ENCODE data around the gene EFEMP2. TPM values are rescaled to one million over a fixed set of nuclear protein-coding genes. Genes with fewer than 3 reads are reported as not detected.

Gene EFEMP2
- total RNA-seq, result 69.9 and 112 TPM in 2 replicates

DNA sequence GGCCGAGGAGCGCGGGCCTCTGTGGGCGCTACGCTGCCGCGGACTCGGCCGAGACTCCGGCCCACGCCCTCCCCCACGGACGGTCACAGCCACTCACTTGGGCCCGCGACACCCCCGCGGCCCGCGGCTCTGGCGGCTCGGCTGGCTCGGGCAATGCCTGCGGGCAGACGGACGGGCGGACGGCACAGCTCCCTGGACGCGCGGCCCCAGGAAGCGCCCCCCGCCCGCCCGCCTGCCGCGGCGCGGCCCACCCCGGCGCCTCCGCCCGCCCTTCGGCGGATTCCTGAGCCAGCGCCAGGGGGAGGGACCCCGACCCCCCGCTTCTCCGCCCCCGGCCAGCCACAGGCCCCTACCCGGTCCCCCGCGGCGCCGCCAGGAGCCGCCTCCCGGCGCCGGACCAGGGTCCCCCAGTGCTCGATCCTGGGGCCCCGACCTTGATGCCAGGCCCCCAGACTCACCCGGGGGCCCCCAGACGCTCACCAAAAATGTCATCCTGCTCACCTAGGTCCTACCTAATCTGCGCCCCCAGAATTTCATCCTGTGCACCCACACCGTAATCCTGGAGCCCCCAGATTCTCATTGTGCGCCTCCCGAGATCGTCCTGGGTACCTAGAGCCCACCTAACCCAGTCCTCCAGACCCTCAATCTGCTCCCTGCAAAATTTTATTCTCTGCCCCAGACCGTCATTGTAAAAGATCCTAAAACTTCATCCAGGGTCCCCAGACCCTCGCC lies at the start of gene EFEMP2:
Gene EFEMP2, minus strand, starts transcription at position 215 of the 732 bp plus-strand sequence. CDS start 446 bp downstream, outside the sequence.

DNA sequence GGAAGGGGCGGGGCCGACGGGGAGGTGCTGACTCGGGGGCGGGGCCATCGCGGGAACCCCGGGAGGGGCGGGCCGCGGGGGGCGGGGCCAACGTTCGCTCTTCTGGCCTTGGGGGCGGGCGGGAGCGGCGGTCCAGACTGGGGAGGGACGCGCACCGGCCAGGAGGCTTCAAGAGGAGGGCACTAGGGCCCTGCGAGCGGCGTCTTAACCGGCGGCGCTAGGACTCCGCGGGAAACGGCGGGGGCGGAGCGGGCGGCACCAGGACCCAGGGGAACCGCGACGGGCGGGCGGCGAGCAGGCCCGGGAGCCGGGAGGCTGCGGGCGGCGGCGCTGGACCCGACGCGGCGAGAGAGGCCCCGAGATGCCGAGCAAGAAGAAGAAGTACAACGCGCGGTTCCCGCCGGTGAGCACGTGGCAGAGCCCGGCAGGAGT lies 46.6 kb upstream of the EFEMP2 start, which contains the start of gene DRAP1:
Gene DRAP1, plus strand, starts transcription at position 286 of the 432 bp plus-strand sequence. Its CDS starts 76 bp downstream, at position 362.

GRCh38 chr11:65918211-65919140 lies 45.9 kb upstream of the EFEMP2 start, which contains the start of gene C11orf68:
Gene C11orf68, minus strand, starts transcription at chr11:65919062. Its CDS starts 31 bp downstream, at chr11:65919031.

DNA sequence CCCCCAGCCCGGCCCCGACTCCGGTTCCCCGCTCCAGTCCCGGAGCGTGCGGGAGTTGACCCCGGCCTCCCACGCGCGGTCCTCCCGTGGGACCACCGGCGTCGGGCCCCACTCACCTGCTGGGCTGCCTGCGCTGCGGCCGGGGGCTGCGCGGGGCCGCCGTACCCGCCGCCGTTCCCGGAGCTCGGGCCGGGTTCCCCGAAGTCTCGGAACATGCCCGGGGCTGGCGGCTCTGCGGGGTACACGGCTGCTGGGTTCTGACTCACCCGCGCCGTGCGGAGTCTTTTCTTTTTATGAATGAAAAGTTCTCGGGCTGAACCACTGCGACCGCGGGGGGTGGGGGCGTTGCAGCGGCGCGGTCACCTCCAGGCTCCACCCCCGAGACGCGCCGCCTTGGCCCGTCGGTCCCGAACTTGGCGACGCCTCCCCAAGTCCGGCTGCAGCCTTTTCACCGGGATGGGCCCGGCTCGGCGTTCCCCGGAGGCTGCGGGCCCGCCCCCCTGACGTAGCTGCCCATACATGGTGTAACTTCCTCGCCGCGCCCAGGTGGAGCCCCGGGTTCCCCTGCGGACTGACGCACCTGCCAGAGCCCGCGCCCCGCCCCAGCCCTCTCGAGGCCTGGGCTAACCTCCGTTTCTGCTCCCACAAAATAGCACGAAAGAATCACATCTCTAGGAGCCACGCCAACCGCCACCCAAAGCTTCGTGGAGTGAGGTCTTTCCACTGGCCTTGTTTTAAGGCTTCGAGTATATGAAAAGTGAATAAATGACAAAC lies 27.7 kb upstream of the EFEMP2 start, which contains the start of gene FOSL1:
Gene FOSL1, minus strand, starts transcription at position 264 of the 774 bp plus-strand sequence. Its CDS starts 49 bp downstream, at position 215.

DNA sequence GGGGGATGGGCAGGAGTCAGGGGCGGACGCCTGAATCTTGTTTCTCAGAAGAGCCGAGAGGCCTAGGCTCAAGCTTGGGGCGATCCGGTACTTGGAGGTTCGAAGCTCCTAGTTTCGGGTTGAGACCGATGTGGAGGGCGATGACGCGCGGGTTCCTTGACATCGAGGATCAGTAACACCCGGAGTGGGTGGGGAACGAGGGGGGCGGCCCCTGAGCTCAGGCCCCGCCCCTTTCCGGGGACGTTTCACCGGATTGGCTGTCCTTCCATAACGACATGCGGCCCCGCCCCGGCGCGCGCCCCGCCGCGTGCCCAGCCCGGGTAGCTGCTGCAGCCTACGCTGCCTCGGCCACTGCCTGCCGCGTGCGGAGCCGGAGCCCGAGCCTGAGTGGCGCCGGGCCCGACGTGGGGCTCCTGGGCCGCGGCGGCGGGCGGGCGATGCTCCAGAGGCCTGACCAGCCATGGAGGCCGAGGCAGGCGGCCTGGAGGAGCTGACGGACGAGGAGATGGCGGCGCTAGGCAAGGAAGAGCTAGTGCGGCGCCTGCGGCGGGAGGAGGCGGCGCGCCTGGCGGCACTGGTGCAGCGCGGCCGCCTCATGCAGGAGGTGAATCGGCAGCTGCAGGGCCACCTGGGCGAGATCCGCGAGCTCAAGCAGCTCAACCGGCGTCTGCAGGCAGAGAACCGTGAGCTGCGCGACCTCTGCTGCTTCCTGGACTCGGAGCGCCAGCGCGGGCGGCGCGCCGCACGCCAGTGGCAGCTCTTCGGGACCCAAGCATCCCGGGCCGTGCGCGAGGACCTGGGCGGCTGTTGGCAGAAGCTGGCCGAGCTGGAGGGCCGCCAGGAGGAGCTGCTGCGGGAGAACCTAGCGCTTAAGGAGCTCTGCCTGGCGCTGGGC lies 18.0 kb upstream of the EFEMP2 start, which contains the start of gene CCDC85B:
Gene CCDC85B, plus strand, starts transcription at position 350 of the 895 bp plus-strand sequence. Its CDS starts 111 bp downstream, at position 461.

GRCh38 chr11:65888163-65888814 lies 15.7 kb upstream of the EFEMP2 start, which contains the start of gene FIBP:
Gene FIBP, minus strand, starts transcription at chr11:65888471. Its CDS starts 53 bp downstream, at chr11:65888418.

DNA sequence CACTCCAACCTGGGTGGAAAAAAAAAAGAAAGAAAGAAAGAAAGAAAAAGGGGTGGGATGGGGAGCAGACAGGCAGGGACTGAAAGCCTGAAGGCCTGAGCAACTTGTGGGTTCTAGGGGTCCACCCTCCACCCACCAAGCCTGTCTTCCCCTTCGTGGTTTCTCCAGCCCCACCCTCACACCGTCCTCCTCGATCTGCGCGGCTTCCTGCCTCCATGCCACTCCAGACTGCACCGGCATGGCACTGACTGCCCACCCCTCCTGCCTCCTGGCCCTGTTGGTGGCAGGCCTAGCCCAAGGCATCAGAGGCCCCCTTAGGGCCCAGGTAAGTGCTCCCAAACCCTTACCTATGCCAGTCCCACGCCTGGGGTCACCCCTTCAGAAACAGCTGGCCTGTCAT lies 7.0 kb upstream of the EFEMP2 start, which contains the start of gene CTSW:
Gene CTSW, plus strand, starts transcription at position 221 of the 400 bp plus-strand sequence. Its CDS starts 18 bp downstream, at position 239.

DNA sequence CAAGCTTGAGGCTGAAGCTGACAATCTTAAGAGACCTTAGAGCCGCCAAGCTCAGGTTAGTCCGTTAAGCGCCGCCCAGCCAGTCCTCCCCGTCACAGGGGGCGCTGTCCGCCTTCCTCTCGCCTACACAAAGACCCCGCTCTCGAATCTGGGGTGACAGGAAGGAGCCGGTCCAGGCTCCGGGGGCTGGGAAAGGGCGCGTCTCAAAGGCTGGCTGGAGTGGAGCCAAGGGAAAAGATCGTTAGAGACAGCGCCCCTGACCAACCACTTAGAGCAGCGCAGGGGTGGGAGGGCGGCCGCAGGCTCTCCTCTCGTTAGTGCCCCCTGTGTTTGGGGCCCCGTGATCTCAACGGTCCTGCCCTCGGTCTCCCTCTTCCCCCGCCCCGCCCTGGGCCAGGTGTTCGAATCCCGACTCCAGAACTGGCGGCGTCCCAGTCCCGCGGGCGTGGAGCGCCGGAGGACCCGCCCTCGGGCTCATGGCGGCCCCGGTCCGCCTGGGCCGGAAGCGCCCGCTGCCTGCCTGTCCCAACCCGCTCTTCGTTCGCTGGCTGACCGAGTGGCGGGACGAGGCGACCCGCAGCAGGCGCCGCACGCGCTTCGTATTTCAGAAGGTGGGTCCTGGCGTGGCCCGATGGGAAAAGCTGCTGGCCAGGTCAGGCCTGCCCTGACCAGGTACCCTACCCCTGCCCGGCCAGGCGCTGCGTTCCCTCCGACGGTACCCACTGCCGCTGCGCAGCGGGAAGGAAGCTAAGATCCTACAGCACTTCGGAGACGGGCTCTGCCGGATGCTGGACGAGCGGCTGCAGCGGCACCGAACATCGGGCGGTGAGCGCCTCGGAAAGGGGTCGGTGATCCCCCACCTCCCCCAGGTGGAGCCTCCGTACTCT lies 12.1 kb downstream of the EFEMP2 start, which contains the start of gene MUS81:
Gene MUS81, plus strand, starts transcription at position 156 of the 887 bp plus-strand sequence. Its CDS starts 321 bp downstream, at position 477.

DNA sequence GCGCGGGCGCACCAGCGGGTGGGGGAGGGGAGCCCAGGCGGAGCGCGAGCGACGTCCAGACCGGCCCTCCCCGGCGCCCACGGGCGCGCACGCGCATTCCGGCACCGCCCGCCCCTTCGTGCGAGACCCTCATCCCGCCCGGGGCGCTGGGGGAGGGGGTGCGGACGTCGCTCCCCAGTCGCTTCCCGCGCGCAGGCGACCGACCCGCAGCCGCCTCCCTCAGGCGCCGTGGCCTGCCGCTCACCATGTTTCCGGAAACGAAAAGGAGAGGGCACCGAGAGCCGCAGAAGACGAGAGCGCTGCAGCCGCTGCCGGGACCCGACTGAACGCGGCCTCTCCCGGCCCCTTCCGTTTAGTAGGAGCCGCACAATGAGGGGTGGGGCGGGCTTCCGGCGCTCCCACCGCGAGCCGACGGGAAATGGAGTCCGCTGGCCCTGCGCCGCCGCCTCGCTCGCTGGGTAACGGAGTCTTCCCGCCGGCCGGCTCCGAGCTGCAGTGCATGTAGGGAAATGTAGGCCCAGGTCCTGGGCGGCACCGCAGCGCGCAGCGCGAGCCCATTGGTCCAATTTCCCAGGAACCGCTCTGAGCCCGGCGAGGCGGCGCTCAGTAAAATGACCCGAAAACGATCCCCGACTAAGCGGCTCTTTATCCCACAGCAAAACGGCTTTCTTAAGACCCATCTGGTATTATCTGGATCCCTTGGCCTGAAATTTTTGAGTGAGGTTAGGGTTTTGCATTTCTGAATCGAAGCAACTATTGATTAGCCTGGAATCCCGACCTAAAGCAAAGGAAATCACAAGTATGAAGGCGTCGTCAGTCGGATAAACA lies 14.5 kb downstream of the EFEMP2 start, which contains the start of gene CFL1:
Gene CFL1, minus strand, starts transcription at position 328 of the 828 bp plus-strand sequence. Its CDS starts 81 bp downstream, at position 247.

GRCh38 chr11:65833297-65834030 lies 39.1 kb downstream of the EFEMP2 start, which contains the start of gene SNX32:
Gene SNX32, plus strand, starts transcription at chr11:65833963. Its CDS starts 103 bp downstream, at chr11:65834066.

Other genes starting within 250 kb of the EFEMP2 start
- 20.8 and 72.3 TPM in 2 replicates for gene SIPA1, start 234.7 kb downstream of the EFEMP2 start, total RNA-seq
- gene RELA, start 209.9 kb downstream of the EFEMP2 start, total RNA-seq, result 38.5 and 42.7 TPM in 2 replicates
- gene KAT5, start 160.5 kb downstream of the EFEMP2 start, total RNA-seq, result 51.8 and 60.2 TPM in 2 replicates
- 18.2 and 45.7 TPM in 2 replicates for gene RNASEH2C, start 152.0 kb downstream of the EFEMP2 start, total RNA-seq
- gene AP5B1, start 91.8 kb downstream of the EFEMP2 start, total RNA-seq, result 14.0 and 17.0 TPM in 2 replicates
- gene OVOL1, start 85.7 kb downstream of the EFEMP2 start, total RNA-seq, result not detected in 2 replicates
- 0.44 TPM in 1 of 2 replicates, not detected in the other for gene SNX32, start 38.8 kb downstream of the EFEMP2 start, total RNA-seq
- 1,011 and 1,285 TPM in 2 replicates for gene CFL1, start 14.6 kb downstream of the EFEMP2 start, total RNA-seq
- 44.2 and 92.3 TPM in 2 replicates for gene MUS81, start 12.4 kb downstream of the EFEMP2 start, total RNA-seq
- gene CTSW, start 7.0 kb upstream of the EFEMP2 start, total RNA-seq, result not detected in 2 replicates
- gene FIBP, start 15.7 kb upstream of the EFEMP2 start, total RNA-seq, result 104 and 131 TPM in 2 replicates
- gene CCDC85B, start 17.9 kb upstream of the EFEMP2 start, total RNA-seq, result 41.1 and 45.2 TPM in 2 replicates
- gene FOSL1, start 27.6 kb upstream of the EFEMP2 start, total RNA-seq, result 24.9 and 76.5 TPM in 2 replicates
- gene C11orf68, start 46.3 kb upstream of the EFEMP2 start, total RNA-seq, result 25.4 and 29.2 TPM in 2 replicates
- 130 and 156 TPM in 2 replicates for gene DRAP1, start 46.6 kb upstream of the EFEMP2 start, total RNA-seq
- not detected in 2 replicates for gene TSGA10IP, start 72.7 kb upstream of the EFEMP2 start, total RNA-seq
- gene SART1, start 88.9 kb upstream of the EFEMP2 start, total RNA-seq, result 29.6 and 43.3 TPM in 2 replicates
- gene EIF1AD, start 129.4 kb upstream of the EFEMP2 start, total RNA-seq, result 50.8 and 55.7 TPM in 2 replicates
- 17.9 and 29.9 TPM in 2 replicates for gene BANF1, start 129.7 kb upstream of the EFEMP2 start, total RNA-seq
- 0.29 TPM in 1 of 2 replicates, not detected in the other for gene CST6, start 139.2 kb upstream of the EFEMP2 start, total RNA-seq
- 0.14 TPM in 1 of 2 replicates, not detected in the other for gene CATSPER1, start 153.7 kb upstream of the EFEMP2 start, total RNA-seq
- gene GAL3ST3, start 176.4 kb upstream of the EFEMP2 start, total RNA-seq, result not detected in 2 replicates
- gene SF3B2, start 179.6 kb upstream of the EFEMP2 start, total RNA-seq, result 176 and 206 TPM in 2 replicates
- gene PACS1, start 197.5 kb upstream of the EFEMP2 start, total RNA-seq, result 58.7 and 76.8 TPM in 2 replicates